ENCODE measurements around the gene CD40. TPM values are rescaled to one million over a fixed set of nuclear protein-coding genes. Genes with fewer than 3 reads are reported as not detected.

Gene CD40
- total and polyA plus RNA-seq, 2 of the 8 experiments (the other 6 are each of a cell fraction or from before 2014, with no cell fraction given), result 14.5 to 18.8 TPM

GRCh38 chr20:46119028-46119546 lies 973 bp downstream of the CD40 start:
- Histone ChIP-seq H4K20me1 (replicated peaks in 1 of 2; ENCODE audit: control insufficient read depth in 1 of 2, insufficient read depth in 2 of 2, low read length in 2 of 2) (no peaks in the 10 kb centered on the region), H3K27me3 (replicated peaks in 1 of 4; ENCODE audit: control insufficient read depth in 3 of 4, extremely low read depth in 1 of 4, insufficient read depth in 3 of 4, low read length in 3 of 4) (peaks cover 0 to 22% (median 9%) of the 10 kb centered on the region in 4 experiments; a peak in 5 of 7 replicates), H3K4ac (replicated peaks; ENCODE audit: insufficient read length, low read depth, low read length) (no peak overlapping the region), H2BK20ac (ENCODE audit: low read length) (no peak overlapping the region), H4K8ac (ENCODE audit: extremely low read depth, insufficient read depth, low read length) (no peak overlapping the region), H3K79me1 (ENCODE audit: low read depth, low read length) (no peaks in the 10 kb centered on the region), H2BK120ac (replicated peaks; ENCODE audit: low read depth, low read length) (no peak overlapping the region), H3K4me2 (ENCODE audit: insufficient read depth in 1 of 2, low read depth in 2 of 2, low read length in 2 of 2) (peak overlapping the region; percentile 84 to 97), H2BK15ac (ENCODE audit: low read length) (no peak overlapping the region), H2AK5ac (ENCODE audit: low read depth, low read length) (no peak overlapping the region), H2BK5ac (ENCODE audit: low read depth, low read length) (no peak overlapping the region), H3K56ac (replicated peaks; ENCODE audit: insufficient read length, low read depth, low read length) (no peak overlapping the region), H3K18ac (ENCODE audit: extremely low read depth, low read length) (no peak overlapping the region), H2BK12ac (ENCODE audit: low read depth, low read length) (no peak overlapping the region), H4K91ac (replicated peaks; ENCODE audit: insufficient read length, low read length) (no peak overlapping the region), H3K4me1 (replicated peaks in 1 of 4; ENCODE audit: control insufficient read depth in 3 of 4, insufficient read depth in 4 of 4, low read length in 3 of 4) (peaks cover 0 to 3% (median 0%) of the 10 kb centered on the region in 4 experiments; a peak in 2 of 7 replicates), H3K79me2 (ENCODE audit: control insufficient read depth in 1 of 2, insufficient read depth in 2 of 2, low read length in 2 of 2) (peaks cover 0 to 2% of the 10 kb centered on the region in 2 experiments; a peak in 1 of 4 replicates), H3K9me3 (ENCODE audit: insufficient read depth in 2 of 2, low read depth in 1 of 2, low read length in 1 of 2) (no peaks in the 10 kb centered on the region), H3K9ac (replicated peaks in 1 of 4; ENCODE audit: extremely low read depth in 1 of 4, low read depth in 3 of 4, low read length in 3 of 4) (0 out of 7 replicates have a peak overlapping the region, but pooled peaks of 1 of the 4 experiments have one; percentile 38), H3K23ac (ENCODE audit: insufficient read length) (no peak overlapping the region), H3K4me3 (ENCODE audit: extremely low read depth in 1 of 4, insufficient read depth in 2 of 4, low read depth in 3 of 4, low read length in 4 of 4) (peak overlapping the region; percentile 53 to 72 (median 64)), H4K5ac (ENCODE audit: insufficient read length, low read depth, low read length) (no peak overlapping the region), H2AFZ (ENCODE audit: low read length) (no peak overlapping the region), H3K23me2 (ENCODE audit: low read depth, low read length) (peaks cover 8% of the 10 kb centered on the region; the same call in 1 of the 2 replicates), H3K27ac (ENCODE audit: low read depth, low read length) (no peak overlapping the region), H3K36me3 (ENCODE audit: control insufficient read depth in 2 of 4, insufficient read depth in 4 of 4, low read length in 3 of 4) (peaks cover 0 to 12% (median 5%) of the 10 kb centered on the region in 4 experiments; a peak in 5 of 8 replicates), H3K14ac (ENCODE audit: insufficient read length) (no peak overlapping the region)
- no peak for FAIRE-seq
- ChIA-PET CTCF (ENCODE audit: partially characterized antibody) (interaction anchor here (0.7 to 6.8 kb wide), 11 partner anchors 12 to 230 kb away, joined by 3 to 60 read pairs (median 4); no protein-coding TSS in a partner anchor), POLR2A (ENCODE audit: partially characterized antibody) (interaction anchor here (1.2 to 1.9 kb wide), 4 partner anchors 11 to 30 kb away, joined by 5 to 7 read pairs (median 6); no protein-coding TSS in a partner anchor)
- DNase-seq (ENCODE audit: low read depth in 1 of 2, low spot score in 2 of 2), result no peak
- WGBS, 2 experiments (ENCODE audit: extremely low coverage in 1 of 2, insufficient coverage in 1 of 2, insufficient read length in 1 of 2, insufficient replicate concordance in 2 of 2, low coverage in 1 of 2, low lambda C conversion rate in 2 of 2, missing lambda C conversion rate in 1 of 2), result 82% methylated on average over 2 of the region's 2 CpGs; no CpG with 5 or more reads in 1 of the 2 experiments
- no peak for TF ChIP-seq GTF2F1 (IDR thresholded peaks at IDR 0.05; ENCODE audit: borderline replicate concordance, low read depth, low read length)
- no peak for TF ChIP-seq SP1 (IDR thresholded peaks at IDR 0.05; ENCODE audit: low read depth, low read length)

Data from H1 (cell line).